ENCODE results near the gene KEL.

The KEL gene

GRCh38 chr7:142915315-142915714 is 46.8 kb downstream of the KEL start:
- Histone ChIP-seq H3F3A (ENCODE audit: insufficient read depth) (no peaks in the 10 kb centered on the region), H2AFZ (ENCODE audit: low read depth, low read length, severe bottlenecking) (no peak overlapping the region), H3K4me2 (ENCODE audit: low read depth, low read length, poor library complexity, severe bottlenecking) (no peak overlapping the region), H3K4me3 (ENCODE audit: insufficient read depth, low read length, poor library complexity, severe bottlenecking) (no peak overlapping the region), H3K79me2 (ENCODE audit: insufficient read depth, low read length) (no peaks in the 10 kb centered on the region), H3K9ac (ENCODE audit: low read length) (no peak overlapping the region), H3K27me3 (ENCODE audit: low read length) (no peaks in the 10 kb centered on the region), H4K20me1 (ENCODE audit: low read depth, low read length) (no peaks in the 10 kb centered on the region), H3K36me3 (ENCODE audit: low read length) (no peaks in the 10 kb centered on the region), H3K9me2 (replicated peaks; ENCODE audit: insufficient read depth, low read length) (no peaks in the 10 kb centered on the region), H3K9me3 (ENCODE audit: insufficient read depth, low read length) (no peaks in the 10 kb centered on the region), H3K27ac (ENCODE audit: low read depth, low read length) (no peak overlapping the region)
- TF ChIP-seq EZH2phosphoT487 (conservative IDR thresholded peaks at IDR 0.05; ENCODE audit: low read length) = no peak
- no peak for TF ChIP-seq CTCF (IDR thresholded peaks at IDR 0.05; ENCODE audit: insufficient read depth, low read length, poor library complexity, severe bottlenecking)

DNA sequence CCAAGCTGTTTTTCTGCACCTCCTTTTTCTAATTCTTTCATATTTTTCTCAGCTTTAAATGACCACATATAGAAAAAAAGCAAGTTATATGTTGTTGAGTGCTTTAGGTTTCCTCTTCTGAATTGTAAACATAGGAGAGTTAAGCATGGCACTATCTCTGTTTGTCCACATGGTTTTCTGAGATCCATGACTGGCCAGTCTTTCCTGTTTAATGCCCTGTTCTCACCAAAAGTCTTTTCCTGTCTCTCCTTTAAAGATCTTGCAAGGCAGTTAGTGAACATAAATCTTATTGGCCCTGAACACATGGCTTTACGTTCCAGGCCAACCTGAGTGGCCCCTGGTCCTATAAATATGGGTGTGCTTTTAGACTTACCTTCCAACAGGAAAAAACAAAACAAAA is 48.0 kb downstream of the KEL start:
- no peak overlapping the region for H3K4me2 ChIP-seq (ENCODE audit: low read depth, low read length, poor library complexity, severe bottlenecking)
- TF ChIP-seq EZH2phosphoT487 (conservative IDR thresholded peaks at IDR 0.05; ENCODE audit: low read length) = no peak
- no peak for TF ChIP-seq CTCF (IDR thresholded peaks at IDR 0.05; ENCODE audit: insufficient read depth, low read length, poor library complexity, severe bottlenecking)
- H3F3A ChIP-seq (ENCODE audit: insufficient read depth) = no peaks in the 10 kb centered on the region
- no peak overlapping the region for H2AFZ ChIP-seq (ENCODE audit: low read depth, low read length, severe bottlenecking)
- no peaks in the 10 kb centered on the region for H3K36me3 ChIP-seq (ENCODE audit: low read length)
- no peak overlapping the region for H3K4me3 ChIP-seq (ENCODE audit: insufficient read depth, low read length, poor library complexity, severe bottlenecking)
- H3K27me3 ChIP-seq (ENCODE audit: low read length) = no peaks in the 10 kb centered on the region
- no peaks in the 10 kb centered on the region for H3K79me2 ChIP-seq (ENCODE audit: insufficient read depth, low read length)
- no peak overlapping the region for H3K9ac ChIP-seq (ENCODE audit: low read length)
- H3K9me2 ChIP-seq (replicated peaks; ENCODE audit: insufficient read depth, low read length) = no peaks in the 10 kb centered on the region
- no peaks in the 10 kb centered on the region for H4K20me1 ChIP-seq (ENCODE audit: low read depth, low read length)
- no peak overlapping the region for H3K27ac ChIP-seq (ENCODE audit: low read depth, low read length)
- H3K9me3 ChIP-seq (ENCODE audit: insufficient read depth, low read length) = no peaks in the 10 kb centered on the region

GRCh38 chr7:142913566-142913965 is 48.6 kb downstream of the KEL start:
- H3K9me3 ChIP-seq (ENCODE audit: insufficient read depth, low read length) = no peaks in the 10 kb centered on the region
- no peaks in the 10 kb centered on the region for H3K9me2 ChIP-seq (replicated peaks; ENCODE audit: insufficient read depth, low read length)
- H3K36me3 ChIP-seq (ENCODE audit: low read length) = no peaks in the 10 kb centered on the region
- no peaks in the 10 kb centered on the region for H3K27me3 ChIP-seq (ENCODE audit: low read length)
- no peaks in the 10 kb centered on the region for H4K20me1 ChIP-seq (ENCODE audit: low read depth, low read length)
- no peak overlapping the region for H3K9ac ChIP-seq (ENCODE audit: low read length)
- TF ChIP-seq EZH2phosphoT487 (conservative IDR thresholded peaks at IDR 0.05; ENCODE audit: low read length) = no peak
- no peak for TF ChIP-seq CTCF (IDR thresholded peaks at IDR 0.05; ENCODE audit: insufficient read depth, low read length, poor library complexity, severe bottlenecking)
- no peak overlapping the region for H3K4me2 ChIP-seq (ENCODE audit: low read depth, low read length, poor library complexity, severe bottlenecking)
- no peaks in the 10 kb centered on the region for H3K79me2 ChIP-seq (ENCODE audit: insufficient read depth, low read length)
- H3K27ac ChIP-seq (ENCODE audit: low read depth, low read length) = no peak overlapping the region
- no peak overlapping the region for H2AFZ ChIP-seq (ENCODE audit: low read depth, low read length, severe bottlenecking)
- H3F3A ChIP-seq (ENCODE audit: insufficient read depth) = no peaks in the 10 kb centered on the region
- no peak overlapping the region for H3K4me3 ChIP-seq (ENCODE audit: insufficient read depth, low read length, poor library complexity, severe bottlenecking)

GRCh38 chr7:142913051-142913450 is 49.1 kb downstream of the KEL start:
- Histone ChIP-seq H3K4me3 (ENCODE audit: insufficient read depth, low read length, poor library complexity, severe bottlenecking) (no peak overlapping the region), H3K27ac (ENCODE audit: low read depth, low read length) (no peak overlapping the region), H3F3A (ENCODE audit: insufficient read depth) (no peaks in the 10 kb centered on the region), H3K36me3 (ENCODE audit: low read length) (no peaks in the 10 kb centered on the region), H3K9ac (ENCODE audit: low read length) (no peak overlapping the region), H2AFZ (ENCODE audit: low read depth, low read length, severe bottlenecking) (no peak overlapping the region), H3K4me2 (ENCODE audit: low read depth, low read length, poor library complexity, severe bottlenecking) (no peak overlapping the region), H3K9me3 (ENCODE audit: insufficient read depth, low read length) (no peaks in the 10 kb centered on the region), H3K9me2 (replicated peaks; ENCODE audit: insufficient read depth, low read length) (no peaks in the 10 kb centered on the region), H3K79me2 (ENCODE audit: insufficient read depth, low read length) (no peaks in the 10 kb centered on the region), H4K20me1 (ENCODE audit: low read depth, low read length) (no peaks in the 10 kb centered on the region), H3K27me3 (ENCODE audit: low read length) (no peaks in the 10 kb centered on the region)
- no peak for TF ChIP-seq CTCF (IDR thresholded peaks at IDR 0.05; ENCODE audit: insufficient read depth, low read length, poor library complexity, severe bottlenecking)
- TF ChIP-seq EZH2phosphoT487 (conservative IDR thresholded peaks at IDR 0.05; ENCODE audit: low read length) = no peak
